A673 (cell line): Measurements from ENCODE around the gene CCDC154. TPM values are rescaled to one million over a fixed set of nuclear protein-coding genes. Genes with fewer than 3 reads are reported as not detected.

ENCODE experiments used
- BruUV-seq: library from RNA; stranded (reverse); fragments of 400-500 nt; replicated peaks from 2 replicates; lab custom pipeline; 2021; lab: Mats Ljungman, UMichigan
- CTCF ChIA-PET: fragments of 300-600 bp; sonication (Branson Sonifier 250); formaldehyde crosslinking; loops from one replicate; lab custom pipeline; 2022; ENCODE audit warnings: antibody characterized with exemption; lab: Charles Lee
- POLR2A ChIA-PET: fragments of 300-600 bp; sonication (Branson Sonifier 250); formaldehyde crosslinking; loops from one replicate; lab custom pipeline; 2022; ENCODE audit warnings: antibody characterized with exemption; ENCODE audit not compliant: low non-redundant PET; lab: Charles Lee
- DNase-seq: peaks from one replicate; pipeline ENCODE4 v3.0.0-alpha.2; 2015; ENCODE audit warnings: low spot score
- H3K27ac ChIP-seq: fragments of 200-600 bp; sonication (generic); 2 replicates; pipeline ENCODE4 v1.5.1; 2016; ENCODE audit warnings: mixed run types, low read depth, mild to moderate bottlenecking, mixed read lengths, antibody characterized with exemption, low read length; ENCODE audit not compliant: poor library complexity, severe bottlenecking
- H3K27me3 ChIP-seq: fragments of 200-600 bp; sonication (generic); replicated peaks from 2 replicates; pipeline ENCODE4 v1.6.1; 2017; ENCODE audit warnings: mixed run types, low read depth, mild to moderate bottlenecking, mixed read lengths, antibody characterized with exemption, low read length; ENCODE audit not compliant: insufficient read depth, poor library complexity
- H3K36me3 ChIP-seq: fragments of 200-600 bp; sonication (generic); 2 replicates; pipeline ENCODE4 v1.6.1; 2016; ENCODE audit warnings: mixed run types, mild to moderate bottlenecking, mixed read lengths, antibody characterized with exemption, low read length; ENCODE audit not compliant: insufficient read depth, poor library complexity, severe bottlenecking
- H3K4me1 ChIP-seq: fragments of 200-600 bp; sonication (generic); 2 replicates; pipeline ENCODE4 v1.6.1; 2017; ENCODE audit warnings: mixed run types, mild to moderate bottlenecking, mixed read lengths, antibody characterized with exemption, low read length; ENCODE audit not compliant: insufficient read depth, poor library complexity, severe bottlenecking
- H3K4me3 ChIP-seq: fragments of 200-600 bp; sonication (generic); 2 replicates; pipeline ENCODE4 v1.5.1; 2016; ENCODE audit warnings: low read depth, mixed run types, mild to moderate bottlenecking, mixed read lengths, low read length; ENCODE audit not compliant: poor library complexity, severe bottlenecking
- H3K9me3 ChIP-seq: fragments of 200-600 bp; sonication (generic); 2 replicates; pipeline ENCODE4 v1.6.1; 2016; ENCODE audit warnings: mixed run types, low read depth, mild to moderate bottlenecking, mixed read lengths, antibody characterized with exemption, low read length; ENCODE audit not compliant: poor library complexity, severe bottlenecking
- CTCF ChIP-seq: fragments of 300-800, 200-600 bp; sonication (generic); conservative IDR thresholded peaks from 2 replicates; pipeline ENCODE4 v1.5.1; 2017; ENCODE audit warnings: low read depth, mild to moderate bottlenecking, antibody characterized with exemption, low read length, moderate library complexity, mixed read lengths
- EZH2 ChIP-seq: fragments of 200-600 bp; sonication (generic); IDR thresholded peaks from 2 replicates; pipeline ENCODE4 v1.6.1; 2017; ENCODE audit warnings: borderline replicate concordance, low read depth, mild to moderate bottlenecking, mixed read lengths, antibody characterized with exemption, low read length; ENCODE audit not compliant: poor library complexity, severe bottlenecking
- intact Hi-C: fragments of 100-400 bp; cut with micrococcal nuclease; formaldehyde crosslinking; loops from one replicate; pipeline ENCODE4 v1.10.0; 2022; ENCODE audit not compliant: unreplicated experiment
- total RNA-seq: library from RNA; stranded (reverse); gene quantifications from 2 replicates; pipeline ENCODE4 v1.2.3, GENCODE V29; 2021

Gene CCDC154
- total RNA-seq, 1 experiment from 2014 or later: 1.2 TPM

- TF ChIP-seq EZH2 (no peak), CTCF (no peak)
- H3K27me3 ChIP-seq: no peaks in the 10 kb centered on the region
- no peak overlapping the region for H3K4me3 ChIP-seq
- DNase-seq: no peak
- no TSS peak for BruUV-seq
- H3K4me1 ChIP-seq: peaks cover 10% of the 10 kb centered on the region
- H3K36me3 ChIP-seq: no peaks in the 10 kb centered on the region
- H3K27ac ChIP-seq: no peak overlapping the region
- ChIA-PET POLR2A (interaction anchor here (0.6 kb wide), 1 partner anchor 39 kb away, joined by 3 read pairs; no protein-coding TSS in a partner anchor), CTCF (no interaction called here)
- H3K9me3 ChIP-seq: no peaks in the 10 kb centered on the region
- intact Hi-C loops: no loop called here
Observed at GRCh38 chr16:1416521-1416941, 27.8 kb downstream of the CCDC154 start.

GRCh38 chr16:1414532-1415260 is 29.7 kb downstream of the CCDC154 start, which contains the start of gene UNKL:
UNKL (minus strand) TSS chr16:1414704; CDS start chr16:1414691, 13 bp downstream.
- H3K27ac ChIP-seq: peak within 1 kb of the TSS; percentile 72
- no peak for TF ChIP-seq CTCF
- no peak for TF ChIP-seq EZH2
- H3K27me3 ChIP-seq: no peaks in the 10 kb centered on the region
- intact Hi-C loops: no loop called here
- ChIA-PET CTCF (no interaction called here), POLR2A (no interaction called here)
- peak within 1 kb of the TSS; percentile 89 for H3K4me3 ChIP-seq
- H3K4me1 ChIP-seq: peaks cover 8% of the 10 kb centered on the region
- peak; percentile 69 for DNase-seq
- no peaks in the 10 kb centered on the region for H3K36me3 ChIP-seq
- H3K9me3 ChIP-seq: no peaks in the 10 kb centered on the region
- no TSS peak for BruUV-seq

GRCh38 chr16:1413684-1414531 is 30.4 kb downstream of the CCDC154 start:
- POLR2A ChIA-PET: no interaction called here
- DNase-seq: peak; percentile 74
- Histone ChIP-seq H3K36me3 (no peaks in the 10 kb centered on the region), H3K9me3 (no peaks in the 10 kb centered on the region), H3K4me3 (peak overlapping the region; percentile 89), H3K4me1 (peaks cover 4% of the 10 kb centered on the region), H3K27ac (peak overlapping the region; percentile 72), H3K27me3 (no peaks in the 10 kb centered on the region)
- CTCF ChIA-PET: no interaction called here
- intact Hi-C loops: no loop called here
- no peak for TF ChIP-seq EZH2
- peak; percentile 86 for TF ChIP-seq CTCF
- BruUV-seq: no TSS peak
